Uterus (tissue), 2 donors: Measurements from ENCODE around the gene KRTAP5-3.

Experiments
- CTCF ChIP-seq, 4 experiments: fragments of 200-600 bp in 2 of 4; fragments of 450-650 bp in 2 of 4; sonication (generic) in 2 of 4; IDR thresholded peaks; one replicate each; pipeline ENCODE4 v1.5.1; 2016 to 2019; ENCODE audit warnings: antibody characterized with exemption in 4 of 4, mild to moderate bottlenecking in 2 of 4, moderate library complexity in 1 of 4
- POLR2A ChIP-seq, 2 donors: fragments of 450-650 bp; IDR thresholded peaks; one replicate each; pipeline ENCODE4 v1.6.1; 2016; ENCODE audit warnings: antibody characterized with exemption in 2 of 2, mild to moderate bottlenecking in 1 of 2, moderate library complexity in 1 of 2

GRCh38 chr11:1639666-1640065 lies 31.4 kb upstream of the KRTAP5-3 start:
- TF ChIP-seq CTCF (IDR thresholded peaks at IDR 0.05) = no peak
- TF ChIP-seq POLR2A (IDR thresholded peaks at IDR 0.05) = no peak
